ENCODE measurements around the gene JAG1. TPM values are rescaled to one million over a fixed set of nuclear protein-coding genes. Genes with fewer than 3 reads are reported as not detected.

Gene JAG1
- total and polyA plus RNA-seq, 2 donors (not counting 3 experiments of a cell fraction or from before 2014, with no cell fraction given): 19.7 to 37.0 TPM

DNA sequence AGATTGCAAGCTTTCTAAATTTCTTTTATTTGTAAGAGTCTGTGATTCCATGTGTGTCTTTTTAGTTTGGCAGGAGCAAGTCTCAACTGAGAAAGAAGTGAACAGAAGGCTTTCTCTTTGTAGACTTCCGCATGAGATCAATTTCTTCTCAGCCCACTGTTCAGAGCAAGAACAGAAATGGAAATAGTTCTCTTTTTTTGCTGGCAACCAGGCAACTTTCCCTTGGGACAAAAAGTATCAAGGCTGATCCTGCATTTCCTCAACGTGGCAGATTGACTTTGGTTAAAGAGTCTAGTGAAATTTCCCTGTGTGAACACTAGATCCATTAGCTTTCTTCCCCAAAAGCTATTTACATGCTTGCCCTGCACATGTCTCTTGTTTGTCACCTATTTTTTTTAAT is 46.8 kb upstream of the JAG1 start:
- ChIA-PET CTCF (no interaction called here), POLR2A (no interaction called here)
- Histone ChIP-seq H3K4me1 (ENCODE audit: control insufficient read depth, extremely low read depth, insufficient read depth, low read length) (peaks cover 15% of the 10 kb centered on the region), H3K4me2 (ENCODE audit: insufficient read depth, low read length) (no peak overlapping the region), H3K9me3 (replicated peaks; ENCODE audit: control insufficient read depth, insufficient read depth, low read length) (no peaks in the 10 kb centered on the region), H2AFZ (ENCODE audit: low read depth, low read length) (no peak overlapping the region), H3K9me1 (replicated peaks; ENCODE audit: control insufficient read depth, extremely low read depth, insufficient read depth, low read length) (no peaks in the 10 kb centered on the region), H3K79me2 (ENCODE audit: control insufficient read depth, insufficient read depth, low read length) (no peaks in the 10 kb centered on the region), H3K27me3 (ENCODE audit: control insufficient read depth in 2 of 2, insufficient read depth in 2 of 2, low read length in 2 of 2) (no peaks in the 10 kb centered on the region), H3K4me3 (replicated peaks in 1 of 3; ENCODE audit: insufficient read depth in 1 of 3, low read depth in 1 of 3, low read length in 3 of 3) (no peak overlapping the region), H3K27ac (ENCODE audit: insufficient read depth, low read depth, low read length) (no peak overlapping the region), H4K20me1 (replicated peaks; ENCODE audit: control insufficient read depth, extremely low read depth, insufficient read depth, low read length) (no peaks in the 10 kb centered on the region), H3K36me3 (ENCODE audit: control insufficient read depth in 2 of 2, extremely low read depth in 1 of 2, insufficient read depth in 2 of 2, low read length in 2 of 2) (no peaks in the 10 kb centered on the region), H3K9ac (replicated peaks; ENCODE audit: extremely low read depth, insufficient read depth, low read length) (no peak overlapping the region)
- no peak for DNase-seq (ENCODE audit: low read depth, low spot score)
- TF ChIP-seq POLR2AphosphoS5 (IDR thresholded peaks at IDR 0.05; ENCODE audit: insufficient read depth, low read depth, low read length): no peak
- TF ChIP-seq, protein P1, sequence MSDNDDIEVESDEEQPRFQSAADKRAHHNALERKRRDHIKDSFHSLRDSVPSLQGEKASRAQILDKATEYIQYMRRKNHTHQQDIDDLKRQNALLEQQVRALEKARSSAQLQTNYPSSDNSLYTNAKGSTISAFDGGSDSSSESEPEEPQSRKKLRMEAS (IDR thresholded peaks at IDR 0.05; ENCODE audit: insufficient read depth, insufficient read length): no peak
- no peak for TF ChIP-seq GATA2 (IDR thresholded peaks at IDR 0.05; ENCODE audit: insufficient read depth, insufficient read length, low read depth, low read length)
- TF ChIP-seq POLR2A (IDR thresholded peaks at IDR 0.05; ENCODE audit: low read depth, low read length): no peak
- TF ChIP-seq EZH2 (IDR thresholded peaks at IDR 0.05; ENCODE audit: borderline replicate concordance, low read depth, low read length, severe bottlenecking): no peak
- TF ChIP-seq FOS (IDR thresholded peaks at IDR 0.05; ENCODE audit: borderline replicate concordance, insufficient read depth, low read length): no peak
- TF ChIP-seq, protein P2, sequence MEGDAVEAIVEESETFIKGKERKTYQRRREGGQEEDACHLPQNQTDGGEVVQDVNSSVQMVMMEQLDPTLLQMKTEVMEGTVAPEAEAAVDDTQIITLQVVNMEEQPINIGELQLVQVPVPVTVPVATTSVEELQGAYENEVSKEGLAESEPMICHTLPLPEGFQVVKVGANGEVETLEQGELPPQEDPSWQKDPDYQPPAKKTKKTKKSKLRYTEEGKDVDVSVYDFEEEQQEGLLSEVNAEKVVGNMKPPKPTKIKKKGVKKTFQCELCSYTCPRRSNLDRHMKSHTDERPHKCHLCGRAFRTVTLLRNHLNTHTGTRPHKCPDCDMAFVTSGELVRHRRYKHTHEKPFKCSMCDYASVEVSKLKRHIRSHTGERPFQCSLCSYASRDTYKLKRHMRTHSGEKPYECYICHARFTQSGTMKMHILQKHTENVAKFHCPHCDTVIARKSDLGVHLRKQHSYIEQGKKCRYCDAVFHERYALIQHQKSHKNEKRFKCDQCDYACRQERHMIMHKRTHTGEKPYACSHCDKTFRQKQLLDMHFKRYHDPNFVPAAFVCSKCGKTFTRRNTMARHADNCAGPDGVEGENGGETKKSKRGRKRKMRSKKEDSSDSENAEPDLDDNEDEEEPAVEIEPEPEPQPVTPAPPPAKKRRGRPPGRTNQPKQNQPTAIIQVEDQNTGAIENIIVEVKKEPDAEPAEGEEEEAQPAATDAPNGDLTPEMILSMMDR (IDR thresholded peaks at IDR 0.05; ENCODE audit: extremely low read depth in 1 of 2, insufficient read depth in 1 of 2, low read depth in 1 of 2, low read length in 2 of 2): no peak
- TF ChIP-seq MYC (IDR thresholded peaks at IDR 0.05; ENCODE audit: low read depth, low read length): no peak
- TF ChIP-seq JUN (IDR thresholded peaks at IDR 0.05; ENCODE audit: borderline replicate concordance, insufficient read depth, insufficient read length, low read depth): no peak
- dilution Hi-C loops (cut with MboI; ENCODE audit: extremely low pct_ligation_motif_present, low sequenced_read_pairs): no loop called here
- no peak for FAIRE-seq
- BruUV-seq (replicated peaks): no TSS peak
- intact Hi-C loops (cut with micrococcal nuclease): no loop called here

Data from endothelial cell of umbilical vein (primary cell).